Stimulated activated CD4-positive, alpha-beta T cell treated with anti-CD3 and anti-CD28 coated beads, Interleukin-12 subunit alpha, Interleukin-12 subunit beta, amount 100 ng/mL, for 4 hours (primary cell): ENCODE data around the gene SCYGR2.

Experiments used
- DNase-seq: peaks from one replicate; pipeline ENCODE4 v3.0.0-alpha.2; 2020

Gene SCYGR2

DNA sequence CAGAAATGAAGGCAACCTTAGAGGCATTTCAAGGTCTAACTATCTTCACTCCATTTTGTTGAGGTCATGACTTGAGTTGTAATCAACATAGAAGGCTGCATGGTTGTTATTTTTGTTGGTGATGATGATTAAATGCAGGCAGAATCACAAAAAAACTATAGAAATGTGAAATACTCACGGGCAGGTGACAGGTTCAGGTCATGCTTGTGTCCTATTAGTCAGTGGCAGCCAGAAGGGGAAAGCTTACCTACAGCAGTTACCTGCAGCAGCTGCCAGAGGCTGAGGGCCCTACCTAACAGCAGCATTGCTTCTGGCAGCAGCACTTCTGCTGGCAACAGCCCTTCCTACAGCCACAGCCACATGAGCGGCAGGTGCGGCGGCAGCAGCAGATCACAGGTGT, 15.6 kb downstream of the SCYGR2 start:
- no peak for DNase-seq

- DNase-seq = no peak
Observed at GRCh38 chr2:227614740-227615139, 16.0 kb downstream of the SCYGR2 start, which contains the start of gene SCYGR3. Gene SCYGR3, minus strand, starts transcription at chr2:227614840. Its CDS starts 0 bp downstream, at chr2:227614840.

GRCh38 chr2:227615181-227615580, 16.5 kb downstream of the SCYGR2 start:
- DNase-seq = no peak

GRCh38 chr2:227615906-227616305, 17.2 kb downstream of the SCYGR2 start:
- DNase-seq = no peak

DNA sequence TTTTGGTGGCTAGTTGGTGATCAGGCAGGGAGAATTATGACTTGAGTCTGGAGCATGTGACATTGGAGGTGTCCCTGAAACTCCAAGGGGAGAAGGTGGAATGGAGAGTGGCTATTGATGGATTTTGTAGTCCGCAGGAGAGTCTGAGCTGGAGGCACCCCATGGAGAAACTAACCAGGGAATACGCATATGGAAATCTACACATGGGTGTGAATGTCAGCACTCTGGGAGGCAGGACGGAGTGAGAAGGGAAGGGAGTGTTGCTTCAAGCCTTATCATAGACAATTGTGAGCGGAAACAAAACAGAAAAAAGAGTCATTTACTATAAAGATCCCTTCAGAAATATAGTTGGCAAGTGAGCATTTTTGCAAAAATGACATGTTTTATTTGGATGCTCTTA, 17.9 kb downstream of the SCYGR2 start:
- DNase-seq = no peak

DNA sequence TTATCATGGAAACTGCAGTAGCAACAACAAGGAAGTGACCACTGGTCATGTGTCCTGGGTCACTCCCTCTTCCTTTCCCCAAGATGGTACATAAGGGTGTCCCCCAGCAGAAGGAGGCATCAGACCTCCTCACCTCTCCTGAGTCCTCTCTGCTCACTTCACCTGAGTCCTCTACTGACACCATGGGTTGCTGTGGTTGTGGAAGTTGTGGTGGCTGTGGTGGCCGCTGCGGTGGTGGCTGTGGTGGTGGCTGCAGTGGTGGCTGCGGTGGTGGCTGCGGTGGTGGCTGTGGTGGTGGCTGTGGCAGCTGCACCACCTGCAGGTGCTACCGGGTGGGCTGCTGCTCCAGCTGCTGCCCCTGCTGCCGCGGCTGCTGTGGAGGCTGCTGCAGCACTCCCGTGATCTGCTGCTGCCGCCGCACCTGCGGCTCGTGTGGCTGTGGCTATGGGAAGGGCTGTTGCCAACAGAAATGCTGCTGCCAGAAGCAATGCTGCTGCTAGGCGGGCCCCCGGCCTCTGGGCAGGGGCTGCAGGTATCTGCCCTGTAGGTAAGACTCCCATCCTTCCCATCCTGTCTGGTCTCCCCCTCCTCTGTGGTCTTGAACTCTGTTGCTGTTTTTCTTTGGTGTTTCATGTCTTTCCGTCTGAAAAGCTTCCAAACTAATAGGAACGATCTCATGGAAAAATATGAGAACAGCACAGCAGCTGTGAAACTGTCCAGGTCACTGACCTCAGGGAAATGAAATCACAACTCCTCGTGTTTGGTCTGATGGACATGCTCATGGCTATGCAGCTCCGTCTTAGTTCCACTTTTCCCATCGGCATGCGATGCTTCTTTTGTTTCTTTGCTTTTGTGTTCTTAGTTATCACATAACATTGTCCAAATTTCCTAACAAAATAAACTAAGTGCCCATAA, 18.9 kb downstream of the SCYGR2 start, which contains the start of gene SCYGR4:
TSS of gene SCYGR4 (plus strand) at position 183 of the 915 bp plus-strand sequence. CDS start at position 183, 0 bp downstream.
- DNase-seq = no peak

GRCh38 chr2:227623226-227623625, 24.5 kb downstream of the SCYGR2 start:
- no peak for DNase-seq

DNA sequence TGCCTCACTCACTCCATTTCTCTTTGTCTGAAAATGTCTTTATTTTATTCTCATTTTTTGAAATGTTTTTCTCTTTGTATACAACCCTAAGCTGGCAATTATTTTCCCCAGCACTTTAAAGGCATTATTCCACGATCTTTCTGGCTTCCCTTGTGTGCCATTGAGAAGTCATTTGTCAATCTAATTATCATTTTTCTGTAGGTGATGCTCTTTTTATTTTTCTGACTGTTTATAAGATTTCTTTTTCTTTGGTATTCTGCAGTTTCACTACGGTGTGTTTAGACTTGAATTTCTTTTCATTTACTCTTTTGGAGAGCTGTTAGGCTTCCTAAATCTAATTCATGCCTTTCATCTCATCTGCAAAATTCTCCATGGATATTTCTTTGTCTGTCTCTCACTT, 26.7 kb downstream of the SCYGR2 start:
- no peak for DNase-seq

DNA sequence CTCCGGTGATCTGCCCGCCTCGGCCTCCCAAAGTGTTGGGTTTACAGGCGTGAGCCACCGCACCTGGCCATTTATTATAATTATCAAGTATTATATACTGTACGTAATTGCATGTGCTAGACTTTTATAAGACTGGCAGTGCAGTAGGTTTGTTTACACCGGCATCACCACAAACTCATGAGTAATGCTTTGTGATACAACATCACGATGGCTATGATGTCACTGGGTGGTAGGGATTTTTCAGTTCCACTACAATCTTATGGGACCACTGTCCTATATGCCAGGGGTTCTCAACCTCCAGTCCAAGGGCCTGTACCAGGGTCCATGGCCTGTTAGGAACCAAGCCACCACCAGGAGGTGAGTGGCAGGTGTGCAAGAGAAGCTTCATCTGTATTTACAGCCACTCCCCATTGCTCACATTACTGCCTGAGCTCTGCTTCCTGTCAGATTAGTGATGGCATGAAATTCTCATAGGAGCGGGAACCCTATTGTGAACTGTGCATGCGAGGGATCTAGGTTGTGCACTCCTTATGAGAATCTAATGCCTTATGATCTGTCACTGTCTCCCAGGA, 28.0 kb downstream of the SCYGR2 start:
- no peak for DNase-seq

GRCh38 chr2:227627769-227628168, 29.1 kb downstream of the SCYGR2 start:
- no peak for DNase-seq

- DNase-seq = no peak
Observed at GRCh38 chr2:227629435-227629834, 30.7 kb downstream of the SCYGR2 start.

DNA sequence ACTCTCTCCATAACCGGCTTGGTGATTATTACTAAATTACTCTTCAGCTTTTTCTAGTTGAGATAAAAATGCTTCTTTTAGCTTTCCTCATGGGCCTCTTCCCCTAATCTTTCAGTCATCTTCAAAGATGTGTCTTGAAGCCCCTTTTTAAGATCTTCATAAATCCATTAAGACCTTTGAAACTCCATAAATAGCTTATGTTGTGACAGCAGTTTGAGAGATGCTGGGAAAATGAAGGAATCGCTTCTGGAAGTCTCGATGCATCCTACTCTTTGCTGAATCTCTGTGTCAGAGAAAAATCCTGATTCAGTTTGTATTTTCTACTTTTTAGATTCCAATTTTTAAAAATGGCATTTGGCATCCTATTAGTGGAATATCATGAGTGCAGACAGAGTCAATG, 31.6 kb downstream of the SCYGR2 start:
- no peak for DNase-seq

- no peak for DNase-seq
Observed at GRCh38 chr2:227632827-227633226, 34.1 kb downstream of the SCYGR2 start.

- DNase-seq = no peak
Observed at GRCh38 chr2:227634201-227634600, 35.5 kb downstream of the SCYGR2 start.

DNA sequence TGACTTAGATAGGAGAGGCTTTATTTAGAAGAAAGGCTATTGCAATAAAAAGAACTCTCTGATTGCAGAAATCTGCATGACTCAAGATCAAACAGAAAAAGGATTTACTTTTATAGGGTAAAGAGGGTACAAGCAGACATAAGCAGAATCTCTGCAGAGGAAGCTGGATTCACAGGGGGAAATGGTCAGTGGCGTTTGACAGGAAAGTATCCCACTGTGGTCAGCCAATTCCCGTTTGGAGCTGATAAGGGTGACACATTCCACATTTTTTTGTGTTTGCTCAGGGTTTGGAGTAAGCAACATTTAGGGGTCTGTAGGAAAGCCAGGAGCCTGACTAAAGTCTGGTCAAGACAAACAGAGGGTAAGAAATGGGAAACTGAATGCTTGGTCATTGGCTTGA, 44.0 kb downstream of the SCYGR2 start:
- no peak for DNase-seq

DNA sequence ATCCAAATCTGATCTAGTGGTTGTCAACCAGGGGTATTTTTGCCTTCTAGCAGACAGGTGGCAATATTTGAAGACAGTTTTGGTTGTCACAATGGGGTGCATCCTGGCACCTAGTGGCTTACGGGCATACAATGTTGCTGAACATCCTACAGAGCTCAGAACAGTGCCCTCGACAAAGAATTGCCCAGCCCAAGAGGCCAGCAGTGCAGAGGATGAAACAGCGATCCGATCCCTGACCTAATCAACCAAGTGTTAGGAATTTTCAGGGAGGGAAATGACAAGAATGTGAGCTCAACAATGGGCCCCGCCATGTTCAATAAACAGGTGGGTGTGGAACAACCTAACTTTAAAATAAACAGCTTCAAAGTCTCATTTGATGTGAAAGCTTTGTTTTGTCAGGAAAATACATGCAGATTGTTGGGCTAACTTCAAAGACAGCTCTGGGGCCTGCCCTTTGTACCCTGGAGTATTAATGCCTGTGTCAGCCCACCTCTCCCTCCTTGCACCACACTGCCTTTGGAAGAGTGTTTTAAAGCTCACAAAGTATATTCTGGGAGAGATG, 45.4 kb downstream of the SCYGR2 start:
- DNase-seq = no peak
